ENCODE data around the gene TSHZ2. TPM values are rescaled to one million over a fixed set of nuclear protein-coding genes. Genes with fewer than 3 reads are reported as not detected.

The TSHZ2 gene, protein sequence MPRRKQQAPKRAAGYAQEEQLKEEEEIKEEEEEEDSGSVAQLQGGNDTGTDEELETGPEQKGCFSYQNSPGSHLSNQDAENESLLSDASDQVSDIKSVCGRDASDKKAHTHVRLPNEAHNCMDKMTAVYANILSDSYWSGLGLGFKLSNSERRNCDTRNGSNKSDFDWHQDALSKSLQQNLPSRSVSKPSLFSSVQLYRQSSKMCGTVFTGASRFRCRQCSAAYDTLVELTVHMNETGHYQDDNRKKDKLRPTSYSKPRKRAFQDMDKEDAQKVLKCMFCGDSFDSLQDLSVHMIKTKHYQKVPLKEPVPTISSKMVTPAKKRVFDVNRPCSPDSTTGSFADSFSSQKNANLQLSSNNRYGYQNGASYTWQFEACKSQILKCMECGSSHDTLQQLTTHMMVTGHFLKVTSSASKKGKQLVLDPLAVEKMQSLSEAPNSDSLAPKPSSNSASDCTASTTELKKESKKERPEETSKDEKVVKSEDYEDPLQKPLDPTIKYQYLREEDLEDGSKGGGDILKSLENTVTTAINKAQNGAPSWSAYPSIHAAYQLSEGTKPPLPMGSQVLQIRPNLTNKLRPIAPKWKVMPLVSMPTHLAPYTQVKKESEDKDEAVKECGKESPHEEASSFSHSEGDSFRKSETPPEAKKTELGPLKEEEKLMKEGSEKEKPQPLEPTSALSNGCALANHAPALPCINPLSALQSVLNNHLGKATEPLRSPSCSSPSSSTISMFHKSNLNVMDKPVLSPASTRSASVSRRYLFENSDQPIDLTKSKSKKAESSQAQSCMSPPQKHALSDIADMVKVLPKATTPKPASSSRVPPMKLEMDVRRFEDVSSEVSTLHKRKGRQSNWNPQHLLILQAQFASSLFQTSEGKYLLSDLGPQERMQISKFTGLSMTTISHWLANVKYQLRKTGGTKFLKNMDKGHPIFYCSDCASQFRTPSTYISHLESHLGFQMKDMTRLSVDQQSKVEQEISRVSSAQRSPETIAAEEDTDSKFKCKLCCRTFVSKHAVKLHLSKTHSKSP (N-terminal part only)
- total RNA-seq (2022; extraction: Qiagen RNA extraction; ENCODE audit: low read depth), result not detected in 5 replicates

DNA sequence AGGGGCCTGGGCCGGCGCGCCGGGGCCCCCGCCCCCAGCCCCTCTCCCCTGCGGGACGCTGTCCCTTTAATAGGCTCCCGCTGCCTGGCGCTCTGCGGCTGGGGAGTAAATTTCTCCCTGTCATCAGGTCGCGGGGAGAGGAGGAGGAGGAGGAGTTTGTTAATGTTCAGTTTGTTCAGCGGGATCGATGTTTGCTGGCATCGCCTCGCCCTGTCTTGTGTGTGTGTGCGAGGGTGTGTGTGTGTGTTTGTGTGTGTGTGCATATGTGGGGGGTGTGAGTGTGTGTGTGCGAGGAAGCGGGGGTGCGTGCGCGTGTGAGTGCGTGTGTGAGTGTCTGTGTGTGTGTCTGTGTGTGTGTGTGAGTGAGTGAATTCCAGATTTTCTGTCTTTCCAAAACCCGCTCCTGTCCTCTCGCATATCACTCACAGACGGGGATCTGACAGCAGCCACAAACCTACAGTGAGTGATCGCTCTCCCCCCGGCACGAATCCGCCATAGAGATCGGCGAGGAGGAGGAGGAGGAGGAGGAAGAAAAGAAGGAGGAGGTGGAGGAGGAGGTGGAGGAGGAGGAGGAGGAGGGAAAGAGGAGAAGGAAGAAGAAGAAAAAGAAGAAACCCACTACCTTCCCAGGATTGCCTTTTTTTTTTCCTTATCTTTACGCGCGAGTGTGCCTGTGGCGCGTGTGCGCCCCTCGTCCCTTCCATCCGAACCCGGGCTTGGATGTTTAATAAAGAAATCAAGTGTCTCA, at the start of gene TSHZ2:
TSHZ2 (plus strand) TSS at position 169 of the 748 bp plus-strand sequence. CDS start 936 bp downstream, outside the sequence.

Data from A549 treated with ZK216348 at 1 μM for 4 hours (cell line).